Panc1 (cell line): Measurements from ENCODE around the gene CSMD2. TPM values are rescaled to one million over a fixed set of nuclear protein-coding genes. Genes with fewer than 3 reads are reported as not detected.

Experiments used
- ATAC-seq: fragments of 200-7000 bp; cut with Tn5 transposase; 2 replicates; pipeline ENCODE4 v1.9.1; 2020; ENCODE audit warnings: mild to moderate bottlenecking, moderate library complexity
- BruUV-seq: library from RNA; stranded (reverse); fragments of 400-500 nt; replicated peaks from 2 replicates; lab custom pipeline; 2021; lab: Mats Ljungman, UMichigan
- CTCF ChIA-PET: fragments of 300-600 bp; sonication (Branson Sonifier 250); formaldehyde crosslinking; loops from one replicate; lab custom pipeline; 2022; ENCODE audit warnings: antibody characterized with exemption; lab: Charles Lee
- POLR2A ChIA-PET: fragments of 300-600 bp; sonication (Branson Sonifier 250); formaldehyde crosslinking; loops from one replicate; lab custom pipeline; 2022; ENCODE audit warnings: antibody characterized with exemption; lab: Charles Lee
- DNase-seq: peaks from one replicate; pipeline ENCODE4 v3.0.0-alpha.2; 2010; ENCODE audit warnings: low read depth, low spot score
- H3K27ac ChIP-seq: 2 replicates; pipeline ENCODE4 v1.5.1; 2011; ENCODE audit warnings: mild to moderate bottlenecking, low read length, inconsistent platforms
- H3K27me3 ChIP-seq: fragments of 200-500 bp; sonication (Bioruptor generic); 2 replicates; pipeline ENCODE4 v1.6.0; 2014; ENCODE audit warnings: low read length, inconsistent platforms; ENCODE audit not compliant: control insufficient read depth, insufficient read depth
- H3K36me3 ChIP-seq: fragments of 200-500 bp; sonication (Bioruptor generic); 2 replicates; pipeline ENCODE4 v1.5.1; 2014; ENCODE audit warnings: inconsistent platforms, mild to moderate bottlenecking, low read length, moderate library complexity; ENCODE audit not compliant: control insufficient read depth, insufficient read depth
- H3K4me1 ChIP-seq: 2 replicates; pipeline ENCODE4 v1.5.1; 2011; ENCODE audit warnings: inconsistent platforms, mild to moderate bottlenecking, low read length, moderate library complexity; ENCODE audit not compliant: control insufficient read depth, insufficient read depth
- H3K4me3 ChIP-seq, 2 experiments: 2 replicates each; pipeline ENCODE4 v1.5.1; 2011 to 2012; ENCODE audit warnings: low read depth in 2 of 2, low read length in 2 of 2, mild to moderate bottlenecking in 2 of 2, inconsistent platforms in 1 of 2, moderate library complexity in 1 of 2
- H3K9me3 ChIP-seq: fragments of 200-500 bp; sonication (Bioruptor generic); 2 replicates; pipeline ENCODE4 v1.5.1; 2014; ENCODE audit warnings: low read depth, mild to moderate bottlenecking, inconsistent platforms, low read length, moderate library complexity; ENCODE audit not compliant: control insufficient read depth, insufficient read depth
- CTCF ChIP-seq: fragments of 450-650 bp; IDR thresholded peaks from 2 replicates; pipeline ENCODE4 v1.5.1; 2017; ENCODE audit warnings: mild to moderate bottlenecking
- POLR2AphosphoS5 ChIP-seq: IDR thresholded peaks from 2 replicates; pipeline ENCODE4 v1.6.1; 2012; ENCODE audit warnings: mild to moderate bottlenecking, low read depth, low read length, moderate library complexity
- REST ChIP-seq, 2 experiments: IDR thresholded peaks; 2 replicates each; pipeline ENCODE4 v1.6.1; 2011 to 2012; ENCODE audit warnings: low read depth in 2 of 2, control low read depth in 1 of 2, low read length in 1 of 2, mild to moderate bottlenecking in 1 of 2, moderate library complexity in 1 of 2; ENCODE audit not compliant: insufficient read depth in 1 of 2
- SIN3A ChIP-seq: IDR thresholded peaks from 2 replicates; pipeline ENCODE4 v1.6.1; 2012; ENCODE audit warnings: low read depth, mild to moderate bottlenecking, low read length, moderate library complexity, borderline replicate concordance; ENCODE audit not compliant: insufficient read depth
- TCF7L2 ChIP-seq: IDR thresholded peaks from 2 replicates; pipeline ENCODE4 v1.6.1; 2011; ENCODE audit warnings: mild to moderate bottlenecking, low read depth, low read length, inconsistent platforms
- in situ Hi-C: cut with HindIII; loops from 2 replicates; pipeline ENCODE4 v1.10.0; 2016; ENCODE audit warnings: low sequenced_read_pairs, low pct_unique_long_range_greater_than_20kb
- intact Hi-C: fragments of 100-400 bp; cut with micrococcal nuclease; formaldehyde crosslinking; loops from one replicate; pipeline ENCODE4 v1.10.0; 2022; ENCODE audit not compliant: unreplicated experiment
- total RNA-seq: library from RNA; stranded (reverse); gene quantifications from one replicate; pipeline ENCODE4 v1.2.1, GENCODE V29; 2021; ENCODE audit not compliant: unreplicated experiment

Gene CSMD2
- total RNA-seq, 1 experiment from 2014 or later, result not detected

GRCh38 chr1:33880305-33880704, 284.7 kb downstream of the CSMD2 start:
- in situ Hi-C loops (no loop called here), intact Hi-C loops (no loop called here)
- H3K4me3 ChIP-seq, result no peak overlapping the region
- H3K27ac ChIP-seq, result no peak overlapping the region
- H3K27me3 ChIP-seq, result no peaks in the 10 kb centered on the region; the same call in 1 of the 2 replicates
- no peaks in the 10 kb centered on the region for H3K4me1 ChIP-seq
- DNase-seq, result no peak
- no peak for ATAC-seq
- peak in 1 of 2 experiments; percentile 62; a peak in 1 of 4 replicates for TF ChIP-seq REST (IDR thresholded peaks at IDR 0.05; ENCODE audit: insufficient read depth in 1 of 2, low read depth in 2 of 2, low read length in 1 of 2)
- no peak for TF ChIP-seq POLR2AphosphoS5
- no peak for TF ChIP-seq CTCF
- no peak for TF ChIP-seq TCF7L2
- TF ChIP-seq SIN3A, result no peak
- no peaks in the 10 kb centered on the region for H3K36me3 ChIP-seq
- ChIA-PET CTCF (no interaction called here), POLR2A (no interaction called here)
- no TSS peak for BruUV-seq
- H3K9me3 ChIP-seq, result no peaks in the 10 kb centered on the region

- POLR2A ChIA-PET, result no interaction called here
- Histone ChIP-seq H3K4me3 (no peak overlapping the region), H3K9me3 (no peaks in the 10 kb centered on the region), H3K27me3 (peaks cover 4% of the 10 kb centered on the region; the same call in 1 of the 2 replicates), H3K27ac (no peak overlapping the region), H3K4me1 (no peaks in the 10 kb centered on the region), H3K36me3 (no peaks in the 10 kb centered on the region)
- DNase-seq, result no peak
- CTCF ChIA-PET, result no interaction called here
- in situ Hi-C loops, result no loop called here
- ATAC-seq, result no peak
- no TSS peak for BruUV-seq
- TF ChIP-seq TCF7L2 (no peak), SIN3A (no peak), POLR2AphosphoS5 (no peak), CTCF (no peak), REST (IDR thresholded peaks at IDR 0.05; ENCODE audit: insufficient read depth in 1 of 2, low read depth in 2 of 2, low read length in 1 of 2) (no peak)
- intact Hi-C loops, result no loop called here
Measured at GRCh38 chr1:33878392-33878791, 286.6 kb downstream of the CSMD2 start.
